Measurements from ENCODE around the gene UMAD1. TPM values are rescaled to one million over a fixed set of nuclear protein-coding genes. Genes with fewer than 3 reads are reported as not detected.

Gene UMAD1
- total and polyA plus RNA-seq, 8 donors: 5.0 to 20.8 (median 17.2) TPM

- TF ChIP-seq CTCF (IDR thresholded peaks at IDR 0.05): no peak
- Histone ChIP-seq H3K4me3 (no peak overlapping the region), H3K27ac (no peak overlapping the region), H3K27me3 (no peaks in the 10 kb centered on the region), H3K4me1 (no peaks in the 10 kb centered on the region), H3K9me3 (no peaks in the 10 kb centered on the region), H3K36me3 (no peaks in the 10 kb centered on the region)
- no peak for ATAC-seq
- intact Hi-C loops (cut with DNase I): no loop called here
- FAIRE-seq: no peak
- 95 to 98% methylated on average over 6 of the region's 6 CpGs for WGBS, 2 donors
- DNase-seq: no peak
Measured at GRCh38 chr7:7785344-7785973, 144.9 kb downstream of the UMAD1 start.

GRCh38 chr7:7786595-7786994 lies 146.0 kb downstream of the UMAD1 start:
- no peaks in the 10 kb centered on the region for H3K9me3 ChIP-seq
- ATAC-seq (no peak), FAIRE-seq (no peak), DNase-seq (no peak)
- no peaks in the 10 kb centered on the region for H3K36me3 ChIP-seq
- H3K4me3 ChIP-seq: no peak overlapping the region
- 93 to 96% methylated on average over 3 of the region's 3 CpGs for WGBS, 2 donors
- no peaks in the 10 kb centered on the region for H3K4me1 ChIP-seq
- H3K27ac ChIP-seq: no peak overlapping the region
- no peaks in the 10 kb centered on the region for H3K27me3 ChIP-seq
- intact Hi-C loops (cut with DNase I): no loop called here
- TF ChIP-seq CTCF (IDR thresholded peaks at IDR 0.05): no peak

DNA sequence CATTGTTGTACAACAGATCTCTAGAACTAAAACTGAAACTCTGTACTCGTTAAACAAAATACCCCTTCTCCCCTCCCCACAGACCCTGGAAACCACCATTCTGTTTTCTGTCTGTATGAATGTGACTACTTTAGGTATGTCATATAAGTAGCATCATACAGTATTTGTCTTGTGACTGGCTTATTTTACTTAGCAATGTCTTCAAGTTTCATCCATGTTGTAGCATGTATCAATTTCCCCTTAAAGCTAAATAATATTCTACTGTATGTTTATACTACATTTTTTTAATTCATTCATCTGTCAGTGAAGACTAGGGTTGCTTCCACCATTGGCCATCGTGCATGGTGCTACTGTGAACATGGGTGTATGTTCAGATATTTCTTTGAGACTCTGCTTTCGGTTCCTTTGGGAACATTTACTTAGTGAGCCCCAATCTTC lies 149.0 kb downstream of the UMAD1 start:
- no peak for ATAC-seq
- WGBS, 2 donors: 95 to 96% methylated on average over 3 of the region's 3 CpGs
- H3K27me3 ChIP-seq: no peaks in the 10 kb centered on the region
- H3K4me3 ChIP-seq: no peak overlapping the region
- H3K36me3 ChIP-seq: no peaks in the 10 kb centered on the region
- intact Hi-C loops (cut with DNase I): no loop called here
- TF ChIP-seq CTCF (IDR thresholded peaks at IDR 0.05): no peak
- H3K27ac ChIP-seq: no peak overlapping the region
- H3K9me3 ChIP-seq: no peaks in the 10 kb centered on the region
- no peak for FAIRE-seq
- no peak for DNase-seq
- no peaks in the 10 kb centered on the region for H3K4me1 ChIP-seq

DNA sequence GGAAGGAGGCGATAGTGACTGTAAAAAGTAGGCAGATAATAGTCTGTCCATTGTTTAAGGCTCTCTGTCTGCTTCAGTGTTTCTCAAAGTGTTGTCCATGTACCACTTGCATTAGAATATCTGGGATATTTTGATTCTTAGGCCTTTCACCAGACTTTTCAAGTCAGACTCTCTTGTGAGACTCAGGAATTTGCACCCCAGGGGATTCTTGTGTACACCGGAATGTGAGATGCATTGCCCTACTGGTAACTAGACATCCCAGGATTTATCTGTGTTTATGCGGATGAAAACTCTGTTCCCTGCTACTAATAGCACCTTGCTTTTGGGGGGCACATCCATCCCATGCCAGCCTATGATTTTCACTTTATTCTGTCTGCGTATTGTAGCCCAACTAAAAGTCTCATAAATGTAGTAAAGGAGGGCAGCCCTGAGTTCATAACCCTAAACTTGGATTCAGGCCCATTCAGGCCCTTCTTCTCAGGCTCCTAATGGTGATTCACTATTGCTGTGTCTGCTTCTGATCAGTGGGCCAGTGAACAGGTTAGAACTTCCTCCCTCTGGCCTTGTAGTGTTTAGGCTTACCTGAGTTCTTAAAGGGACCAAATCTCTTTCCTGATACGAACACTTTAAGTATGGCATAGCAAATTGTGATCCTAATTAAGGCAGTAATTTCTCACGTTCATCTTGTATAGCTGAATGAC lies 149.6 kb downstream of the UMAD1 start:
- Histone ChIP-seq H3K9me3 (no peaks in the 10 kb centered on the region), H3K4me3 (no peak overlapping the region), H3K27ac (no peak overlapping the region), H3K4me1 (no peaks in the 10 kb centered on the region), H3K36me3 (no peaks in the 10 kb centered on the region), H3K27me3 (no peaks in the 10 kb centered on the region)
- ATAC-seq: no peak
- TF ChIP-seq CTCF (IDR thresholded peaks at IDR 0.05): no peak
- intact Hi-C loops (cut with DNase I): no loop called here
- DNase-seq: no peak
- no peak for FAIRE-seq
- WGBS, 2 donors: 93 to 94% methylated on average over 6 of the region's 6 CpGs

DNA sequence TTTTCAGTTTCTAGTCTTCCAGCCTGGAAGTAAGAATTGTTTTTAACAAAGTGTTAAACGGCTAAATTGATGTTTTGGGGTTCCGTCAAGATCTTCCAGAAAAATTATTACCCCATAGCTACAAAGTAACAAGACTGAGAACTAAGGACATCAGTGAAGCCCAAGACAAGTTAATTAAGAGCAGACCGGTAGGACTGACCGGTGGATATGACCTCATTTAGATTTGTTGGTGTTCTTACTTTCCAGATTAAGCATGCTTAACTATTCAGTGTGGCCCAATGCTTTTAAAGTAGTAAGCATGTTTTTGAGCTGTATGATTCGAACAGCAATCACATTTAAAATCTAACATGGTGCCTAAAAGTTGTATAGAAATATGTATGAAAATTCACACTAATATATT lies 151.0 kb downstream of the UMAD1 start:
- no peak for TF ChIP-seq CTCF (IDR thresholded peaks at IDR 0.05)
- 90 to 92% methylated on average over 5 of the region's 5 CpGs for WGBS, 2 donors
- no peak overlapping the region for H3K4me3 ChIP-seq
- no peak for DNase-seq
- no peaks in the 10 kb centered on the region for H3K27me3 ChIP-seq
- no peaks in the 10 kb centered on the region for H3K4me1 ChIP-seq
- no peaks in the 10 kb centered on the region for H3K36me3 ChIP-seq
- intact Hi-C loops (cut with DNase I): no loop called here
- H3K9me3 ChIP-seq: no peaks in the 10 kb centered on the region
- ATAC-seq: no peak
- no peak for FAIRE-seq
- H3K27ac ChIP-seq: no peak overlapping the region
